Activated CD8-positive, alpha-beta memory T cell treated with anti-CD3 and anti-CD28 coated beads for 48 hours (primary cell): ENCODE measurements around the gene TENM3.

Experiments used
- DNase-seq, 3 experiments: peaks; one replicate each; pipeline ENCODE4 v3.0.0-alpha.2; 2020; ENCODE audit warnings: low read depth in 2 of 3, low spot score in 2 of 3

The TENM3 gene

DNA sequence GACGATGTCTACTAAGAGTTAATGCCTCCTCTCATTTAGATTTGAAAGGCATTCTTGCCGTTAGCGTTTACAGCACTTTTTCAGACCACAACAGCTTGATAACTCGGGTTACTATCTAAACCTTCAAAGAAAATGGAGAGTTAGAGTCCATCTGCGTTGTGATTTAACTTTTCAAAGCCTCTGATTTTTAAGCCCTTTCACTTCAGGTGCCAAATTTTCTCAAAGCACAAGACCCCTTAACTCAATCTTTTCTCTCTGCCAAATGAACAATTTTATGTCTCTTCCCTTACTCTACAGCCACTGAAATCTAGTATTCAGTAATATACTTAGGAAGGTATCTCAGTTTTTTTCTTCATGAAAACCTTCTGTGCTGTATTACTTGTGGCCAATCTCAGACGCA, 310.5 kb downstream of the TENM3 start:
- DNase-seq, result no peak

DNA sequence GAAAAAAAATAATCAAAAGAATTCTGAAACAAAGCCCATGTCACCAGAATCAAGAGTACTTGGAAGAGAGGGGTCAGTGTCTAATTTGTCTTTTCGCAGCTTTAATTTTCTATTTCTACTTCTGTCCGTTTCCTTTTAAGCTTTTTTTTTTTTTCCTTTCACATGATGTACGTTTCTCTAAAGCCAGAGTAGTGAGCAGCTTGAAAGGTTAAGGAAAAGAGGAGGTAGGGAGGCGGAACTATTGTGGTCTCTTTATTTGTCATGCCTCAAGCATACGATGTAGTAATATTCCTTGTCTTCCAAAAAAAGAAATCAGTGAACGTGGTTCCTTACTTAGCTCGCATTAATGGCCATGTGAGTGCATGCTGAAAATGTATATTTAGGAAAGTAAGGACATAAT, 311.5 kb downstream of the TENM3 start:
- DNase-seq, result no peak

DNA sequence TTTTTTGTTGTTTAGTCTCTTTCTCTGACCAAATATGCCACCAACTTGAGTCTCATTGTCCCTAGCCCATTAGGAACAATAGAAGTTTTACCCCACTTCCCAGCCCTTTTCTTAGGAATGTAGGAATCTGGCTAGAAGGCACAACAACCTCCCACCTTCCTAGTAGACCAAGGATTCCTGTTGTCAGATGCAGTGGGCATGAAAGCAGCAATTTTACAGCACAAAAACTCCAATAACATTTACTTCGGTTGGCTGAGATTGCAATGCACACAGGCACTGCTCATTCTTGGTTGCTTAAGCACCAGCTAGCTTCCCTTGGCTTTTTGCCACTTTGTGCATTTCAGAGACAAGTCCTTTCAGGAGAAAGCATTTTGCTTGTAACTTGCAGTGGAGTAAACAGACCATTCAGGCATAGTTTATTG, 312.8 kb downstream of the TENM3 start:
- no peak for DNase-seq

DNA sequence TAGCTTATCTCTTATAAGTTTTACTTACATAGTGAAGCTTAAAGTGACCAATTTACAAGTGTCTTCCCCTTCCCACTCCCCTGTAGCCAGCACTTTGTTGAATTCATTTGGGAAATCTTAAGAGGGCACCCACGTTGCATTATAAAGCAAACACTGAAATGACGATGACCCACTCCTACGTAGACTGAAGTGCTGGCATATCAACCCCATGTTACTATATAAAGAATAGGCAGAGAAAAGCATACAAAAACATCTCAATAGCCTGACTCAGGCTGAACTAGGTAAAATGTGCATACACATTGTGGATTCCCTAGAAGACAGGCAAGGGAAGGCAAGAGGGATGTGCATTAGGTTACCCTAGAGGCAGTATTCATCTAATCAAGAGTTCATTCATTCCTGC, 313.4 kb downstream of the TENM3 start:
- DNase-seq, result no peak

DNA sequence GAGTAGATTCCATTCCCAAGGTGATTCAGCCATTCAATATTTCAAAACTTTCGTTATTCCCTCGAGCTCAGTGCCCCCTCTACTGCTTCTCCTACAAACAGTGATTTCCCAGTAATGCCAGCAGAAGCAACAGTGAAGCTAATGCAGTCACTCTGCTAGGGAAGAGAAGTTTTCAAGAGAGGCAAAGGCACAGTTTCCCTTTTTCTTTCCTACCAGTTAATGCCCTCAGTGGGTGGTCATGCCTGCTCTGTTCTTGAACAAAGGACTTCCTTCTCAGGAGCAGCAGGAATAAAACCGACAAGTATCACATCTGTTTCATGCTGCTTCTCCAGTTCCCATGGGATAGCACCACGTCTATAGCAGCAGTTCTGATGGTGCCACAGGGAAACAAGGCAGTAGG, 317.2 kb downstream of the TENM3 start:
- DNase-seq, result no peak

DNA sequence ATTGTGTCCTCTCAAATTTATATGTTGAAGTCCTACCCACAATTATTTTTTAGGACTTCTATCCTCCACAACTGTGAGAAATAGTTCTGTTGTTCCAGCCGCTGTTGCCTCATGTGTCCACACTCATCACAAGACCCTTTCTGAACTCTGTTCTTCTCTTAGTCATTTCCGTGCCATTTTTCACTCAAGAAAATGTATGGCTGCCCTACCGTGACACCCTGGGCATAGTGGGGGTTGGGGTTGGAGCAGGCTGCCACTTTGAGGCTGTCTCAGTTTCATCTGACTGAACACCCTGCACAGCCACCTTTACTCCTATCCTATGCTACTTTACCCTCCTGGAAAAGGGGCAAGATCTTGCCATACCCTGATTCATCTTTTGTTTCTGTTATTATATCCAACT, 319.1 kb downstream of the TENM3 start:
- no peak for DNase-seq

DNA sequence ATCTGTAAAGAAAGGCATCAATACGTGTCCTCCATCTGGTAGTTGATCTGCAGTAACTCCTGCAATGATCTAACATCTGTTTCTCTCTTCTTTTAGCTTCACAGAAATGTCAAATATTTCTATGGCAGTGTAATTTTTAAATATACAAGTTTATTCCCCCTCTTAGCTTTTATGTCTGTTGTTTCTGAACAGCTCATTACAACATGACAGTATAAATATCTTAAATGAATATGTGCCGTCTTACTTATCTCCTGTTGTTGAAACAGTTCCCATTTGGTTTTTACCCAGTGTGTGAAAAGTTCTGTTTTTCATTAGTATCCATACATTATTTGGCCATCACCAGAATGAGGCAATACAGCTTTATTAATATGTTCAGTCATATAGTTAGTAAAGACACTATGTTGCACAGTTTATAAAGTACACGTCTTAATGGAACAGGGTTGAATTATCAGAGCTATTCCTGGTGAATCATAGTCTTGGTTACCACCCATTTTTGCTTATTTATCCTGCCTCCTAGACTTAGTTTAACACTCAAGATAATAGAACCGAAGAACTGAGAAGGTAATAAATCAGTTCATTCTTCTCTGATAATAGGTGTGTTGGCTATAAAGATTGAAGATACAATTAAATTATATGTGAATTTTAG, 321.6 kb downstream of the TENM3 start:
- DNase-seq, result no peak

DNA sequence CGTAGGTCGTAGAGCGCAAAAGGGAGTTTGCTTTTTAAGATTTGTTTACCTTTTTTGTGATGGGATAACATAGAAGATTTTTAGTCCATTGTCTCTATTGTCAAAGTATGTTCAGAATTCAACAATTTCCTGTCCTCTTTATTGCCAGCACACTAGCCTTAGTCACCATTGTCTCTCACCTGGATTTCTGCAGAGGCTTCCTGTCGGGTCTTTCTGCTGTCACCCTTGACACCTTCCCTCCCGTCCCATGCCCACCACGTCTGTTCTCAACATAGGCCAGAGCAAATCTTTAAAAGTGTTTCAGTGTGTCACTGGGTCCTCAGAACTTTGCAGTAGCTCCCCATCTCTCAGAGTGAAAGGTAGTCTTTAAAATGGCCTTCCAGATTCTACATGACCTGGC, 323.9 kb downstream of the TENM3 start:
- DNase-seq, result no peak

DNA sequence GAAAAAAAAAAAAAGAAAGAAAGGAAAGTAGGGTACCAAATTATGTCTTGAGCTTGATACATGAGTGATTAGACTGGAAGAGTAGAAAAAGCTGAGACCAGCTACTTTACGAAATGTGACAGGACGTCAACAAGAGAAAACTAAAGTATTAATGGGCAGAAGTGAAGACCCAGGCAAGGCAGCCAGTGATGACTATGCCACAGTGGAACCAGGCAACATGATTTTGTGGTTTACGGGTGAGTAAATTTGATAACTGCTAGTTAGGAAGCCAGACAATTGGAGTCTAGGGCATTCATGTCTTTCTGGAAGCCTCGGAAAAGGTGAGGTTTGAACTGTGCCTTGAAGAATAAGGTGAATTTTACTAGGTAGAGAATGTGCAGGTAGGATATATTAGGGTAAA, 326.4 kb downstream of the TENM3 start:
- no peak for DNase-seq

DNA sequence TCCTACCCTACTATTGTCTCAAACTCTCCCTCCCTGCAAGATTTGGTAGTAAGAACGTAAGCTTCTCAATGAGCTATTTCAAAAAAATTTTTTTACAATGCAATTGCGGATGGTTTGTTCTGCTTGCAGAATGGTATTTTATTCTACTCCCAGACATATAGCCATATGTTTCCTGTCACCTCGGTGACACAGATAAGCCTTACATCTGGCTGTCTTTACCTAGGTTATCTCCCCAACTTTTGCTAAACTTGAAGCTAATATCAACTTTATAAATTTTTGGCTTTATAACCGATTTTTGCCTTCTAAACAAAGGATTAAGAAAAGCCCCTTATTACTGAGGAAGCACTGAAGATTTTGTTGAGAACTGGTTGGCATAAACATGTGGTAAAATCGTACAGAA, 331.5 kb downstream of the TENM3 start:
- DNase-seq, result no peak

DNA sequence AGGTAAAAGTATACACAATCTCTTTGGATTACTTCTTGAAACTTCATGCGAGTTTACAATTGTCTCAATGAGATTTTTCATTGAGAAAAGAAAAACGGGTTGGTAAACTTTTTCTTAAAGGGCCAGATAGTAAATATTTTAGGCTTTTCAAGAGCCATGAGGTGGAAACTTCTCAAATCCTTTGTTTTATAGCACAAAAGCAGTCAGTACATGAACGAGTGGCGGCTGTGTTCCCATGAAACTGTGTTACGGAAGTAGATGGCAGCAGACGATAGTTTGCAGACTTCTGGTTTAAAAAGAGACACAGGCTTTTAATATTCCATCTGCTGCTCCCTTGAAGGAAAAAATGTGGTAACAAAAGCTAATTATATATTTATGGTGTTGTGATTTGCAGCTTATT, 332.0 kb downstream of the TENM3 start:
- DNase-seq, result no peak

DNA sequence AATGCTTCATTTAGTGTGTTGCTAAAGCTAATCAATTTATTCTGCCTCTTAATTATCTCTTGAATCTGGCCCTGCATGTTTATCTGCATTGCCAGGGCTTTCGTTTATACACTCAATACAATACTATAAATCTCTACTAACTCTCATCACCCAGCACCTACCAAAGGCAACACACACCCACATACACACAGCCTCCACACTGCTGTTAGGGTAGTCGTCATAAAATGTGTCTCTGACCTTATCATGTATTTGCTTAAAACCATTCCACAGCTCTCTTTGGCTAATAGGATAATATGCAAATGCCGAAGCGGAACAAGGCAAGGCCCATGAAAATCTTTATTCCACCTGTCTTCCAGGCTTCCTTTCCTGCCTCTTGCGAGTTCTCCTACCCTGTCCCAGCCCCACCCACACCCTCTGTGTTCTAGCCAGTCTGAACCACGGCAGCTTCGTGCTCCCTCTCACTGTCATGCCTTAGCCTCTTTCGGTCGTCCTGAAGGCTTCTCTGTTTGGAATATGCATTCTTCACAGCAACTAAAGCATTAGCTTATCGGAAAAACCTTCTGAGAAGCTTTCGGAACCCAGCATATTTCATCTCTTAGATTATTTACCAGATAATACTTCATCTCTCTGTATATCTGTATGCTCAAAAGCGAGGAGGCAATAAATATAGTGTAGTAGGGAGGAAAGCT, 333.5 kb downstream of the TENM3 start:
- no peak for DNase-seq

DNA sequence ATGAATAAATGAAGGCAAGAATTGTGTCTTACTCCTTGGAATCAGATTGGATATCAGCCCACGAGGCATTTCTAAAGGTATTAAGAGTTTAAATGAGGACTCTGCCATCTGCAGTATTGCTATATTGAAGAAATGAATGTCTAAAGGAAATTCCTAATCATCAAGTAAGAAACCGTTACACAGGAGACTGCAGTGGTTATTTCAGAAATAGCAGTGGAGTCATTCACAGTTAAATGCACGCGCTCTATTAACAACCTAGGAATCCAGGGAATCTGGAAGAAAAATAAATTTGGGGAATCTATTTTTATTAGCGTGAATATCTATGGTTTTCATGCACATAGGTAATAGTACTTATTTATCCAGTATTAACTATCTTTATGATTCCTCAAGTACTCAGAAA, 334.2 kb downstream of the TENM3 start:
- DNase-seq, result no peak

DNA sequence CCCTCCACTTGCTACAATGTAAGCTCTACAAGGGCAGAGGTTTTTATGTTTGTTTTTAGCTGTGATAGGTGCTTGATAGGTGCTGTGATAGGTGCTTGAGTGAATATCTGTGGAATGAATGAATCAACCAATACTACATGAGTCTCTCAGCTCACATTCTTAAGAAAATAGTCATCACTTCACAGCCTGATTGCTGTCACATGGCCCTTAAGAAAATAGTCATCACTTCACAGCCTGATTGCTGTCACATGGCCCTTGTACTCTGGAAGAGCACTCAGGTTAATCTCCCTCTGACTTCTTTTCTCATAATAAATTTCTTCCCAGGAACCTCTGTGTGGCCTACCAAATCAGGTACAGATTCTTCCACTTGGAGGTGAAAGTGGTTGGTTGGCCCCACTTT, 335.2 kb downstream of the TENM3 start:
- DNase-seq, result no peak

DNA sequence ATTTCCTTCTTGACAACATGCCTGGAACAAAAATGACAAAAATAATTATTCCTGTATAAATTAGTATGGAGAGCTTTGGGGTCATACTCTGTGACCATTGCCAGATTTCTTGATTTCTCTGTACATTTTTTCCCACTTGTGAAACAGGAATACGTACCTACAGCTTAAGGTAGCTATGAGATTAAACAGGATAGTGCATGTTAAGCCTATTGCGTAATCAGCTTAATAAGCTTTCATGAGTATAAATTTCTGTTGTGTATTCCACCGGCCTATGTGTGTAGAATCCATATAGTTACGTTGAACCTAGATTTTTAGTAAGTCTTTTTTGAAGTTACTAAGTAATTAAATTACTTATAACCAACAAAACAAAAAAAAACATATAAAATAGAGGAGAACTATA, 339.0 kb downstream of the TENM3 start:
- no peak for DNase-seq

DNA sequence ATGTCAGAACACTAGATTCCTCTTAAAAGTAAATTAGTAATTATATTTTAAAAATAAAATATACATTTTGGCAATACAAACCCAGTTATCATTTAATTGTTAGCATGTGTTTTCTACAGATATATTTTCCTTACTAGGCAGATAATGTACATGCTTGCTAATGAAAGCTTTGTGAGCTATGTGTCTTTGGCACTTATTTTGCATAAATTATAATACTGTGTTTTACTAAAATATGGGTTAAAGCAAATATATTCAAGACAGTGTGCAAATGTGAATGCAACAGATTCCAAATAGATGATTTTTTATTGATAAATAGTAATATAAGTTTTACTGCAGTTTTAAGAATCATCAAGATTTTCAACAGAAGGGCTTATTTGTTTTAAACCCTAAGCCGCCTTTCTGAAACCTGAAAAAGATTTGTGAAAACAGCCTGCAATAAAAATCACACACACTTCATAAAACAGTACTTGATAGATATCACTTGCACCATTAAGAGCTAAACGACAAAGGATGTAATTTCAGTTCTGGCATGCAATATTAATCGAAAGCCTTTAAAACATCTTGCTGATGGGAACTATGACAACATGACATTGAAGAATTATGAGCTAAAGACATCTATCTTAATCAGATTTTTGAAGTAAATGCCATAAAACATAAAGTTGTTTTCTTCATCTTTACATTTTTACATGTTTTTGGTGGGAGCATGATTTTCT, 340.7 kb downstream of the TENM3 start:
- DNase-seq, result no peak

DNA sequence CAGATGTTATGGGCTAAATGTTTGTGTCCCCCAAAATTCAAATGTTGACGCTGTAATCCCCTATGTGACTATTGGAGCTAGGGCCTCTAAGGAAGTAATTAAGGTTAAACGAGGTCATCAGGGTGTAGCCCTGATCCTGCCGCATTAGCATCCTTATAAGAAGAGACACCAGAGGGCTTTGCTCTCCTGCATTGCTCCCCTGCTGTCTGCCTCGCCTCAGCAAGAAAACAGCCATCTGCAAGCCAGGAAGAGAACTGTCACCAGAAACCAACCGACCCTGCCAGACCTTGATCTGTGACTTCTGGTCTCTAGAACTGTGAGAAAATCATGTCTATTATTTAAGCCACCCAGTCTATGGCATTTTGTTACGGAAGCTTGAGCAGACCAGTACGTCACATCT, 342.1 kb downstream of the TENM3 start:
- DNase-seq, result no peak

DNA sequence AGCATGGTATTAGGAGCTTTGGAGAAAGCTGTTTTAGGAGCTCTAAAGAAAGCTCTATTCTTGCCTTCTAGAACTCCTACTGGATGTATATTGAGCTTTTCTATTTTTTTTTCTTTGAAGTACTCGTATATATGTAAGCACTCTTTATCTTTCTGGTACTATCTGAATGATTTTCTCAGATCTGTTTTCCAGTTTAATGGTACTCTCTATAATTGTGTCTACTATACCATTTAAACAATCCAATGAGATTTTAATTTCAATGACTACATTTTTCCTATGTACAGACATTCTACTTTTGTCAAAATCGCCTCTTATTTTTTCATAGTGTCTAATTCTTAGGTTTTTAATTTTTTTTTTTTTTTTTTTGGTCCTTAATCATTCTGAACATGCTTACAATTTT, 345.9 kb downstream of the TENM3 start:
- DNase-seq, result no peak

DNA sequence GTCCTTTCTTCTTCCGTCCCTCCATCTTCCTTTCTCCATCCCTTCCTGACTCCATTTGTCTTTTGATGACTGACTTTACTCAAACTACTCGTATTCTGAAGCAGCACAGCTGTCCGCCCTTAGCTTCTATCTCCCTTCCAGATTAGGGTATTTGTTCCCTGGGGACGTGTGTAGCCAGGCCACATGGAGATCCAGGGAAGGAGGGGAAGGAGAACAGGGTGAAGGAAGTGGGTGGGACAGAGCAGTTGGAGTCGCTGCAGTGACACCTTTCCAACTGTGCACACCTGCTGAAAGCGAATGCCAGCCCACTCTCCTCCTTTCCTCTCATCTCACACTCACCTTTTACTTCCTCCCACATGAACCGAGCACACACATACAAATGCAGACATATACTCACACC, 350.2 kb downstream of the TENM3 start:
- no peak for DNase-seq

DNA sequence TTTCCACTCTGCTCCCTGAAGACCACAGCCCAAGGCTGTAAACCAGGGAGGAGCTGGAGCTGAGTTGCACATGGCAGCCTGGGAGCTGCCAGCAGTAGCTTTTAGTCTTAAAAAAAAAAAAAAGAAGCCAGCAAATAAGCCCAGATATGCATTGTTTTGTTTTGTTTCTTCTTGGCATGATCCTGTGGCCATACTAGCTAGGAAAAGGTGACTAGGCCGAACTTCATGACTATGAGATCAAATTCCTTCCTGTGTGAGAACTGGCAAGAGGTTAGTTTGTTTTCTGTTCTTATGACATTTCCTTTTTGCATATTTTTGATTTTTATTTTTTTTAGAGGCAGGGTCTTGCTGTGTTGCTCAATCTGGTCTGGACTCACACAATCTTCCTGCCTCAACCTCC, 350.7 kb downstream of the TENM3 start:
- no peak for DNase-seq

DNA sequence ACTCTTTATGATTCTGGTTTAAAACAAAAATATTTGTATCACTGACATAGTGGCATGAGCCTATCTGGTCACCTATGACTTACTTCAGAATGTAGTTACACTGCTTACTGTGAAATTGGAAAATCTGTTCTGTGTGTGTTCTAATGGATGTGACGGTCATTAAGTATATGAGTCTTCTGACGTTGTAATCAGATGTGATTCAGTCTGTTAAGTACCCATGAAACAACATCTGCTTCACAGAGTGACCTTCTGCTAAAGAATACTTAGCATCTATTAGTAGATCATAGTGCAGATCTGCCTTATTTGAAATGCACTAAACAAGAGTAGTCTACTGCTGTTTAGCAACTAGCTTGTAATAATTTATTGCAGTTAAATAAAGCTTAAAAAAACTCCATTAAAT, 356.9 kb downstream of the TENM3 start:
- no peak for DNase-seq

DNA sequence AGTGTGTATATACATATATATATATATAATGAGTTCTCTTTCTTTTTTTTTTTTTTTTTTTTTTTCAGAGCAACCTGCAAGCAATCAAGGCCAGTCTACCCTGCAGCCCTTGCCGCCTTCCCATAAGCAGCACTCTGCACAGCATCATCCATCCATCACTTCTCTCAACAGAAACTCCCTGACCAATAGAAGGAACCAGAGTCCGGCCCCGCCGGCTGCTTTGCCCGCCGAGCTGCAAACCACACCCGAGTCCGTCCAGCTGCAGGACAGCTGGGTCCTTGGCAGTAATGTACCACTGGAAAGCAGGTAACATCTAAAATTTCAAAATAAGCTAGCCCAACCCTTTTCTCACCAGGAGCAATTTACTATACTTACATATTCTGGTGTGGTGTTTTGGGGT, 357.7 kb downstream of the TENM3 start:
- DNase-seq, result no peak

DNA sequence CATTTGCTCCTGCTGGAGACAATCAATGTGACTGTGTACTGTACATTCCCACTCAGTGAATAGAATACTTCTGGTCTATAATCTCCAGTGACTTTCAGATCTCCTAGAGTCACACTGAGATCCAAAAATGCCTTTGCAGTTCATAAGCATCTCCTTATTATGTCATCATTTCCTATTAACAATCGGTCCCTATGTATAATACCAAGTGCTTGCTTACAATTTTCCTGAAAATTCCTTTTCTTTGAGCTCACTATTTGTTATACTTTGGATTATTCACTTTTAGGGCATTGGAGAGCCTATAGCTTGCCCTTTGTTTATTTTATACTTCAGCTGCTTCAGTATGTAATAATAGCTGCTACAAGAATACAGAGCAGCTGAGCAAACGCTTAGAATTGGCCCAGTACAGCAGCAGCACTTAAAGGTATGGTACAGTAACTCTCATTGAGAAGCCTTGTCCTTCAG, 361.0 kb downstream of the TENM3 start:
- no peak for DNase-seq
